Progenitor cell of endocrine pancreas (in vitro differentiated cells): Measurements from ENCODE around the gene LHX6. TPM values are rescaled to one million over a fixed set of nuclear protein-coding genes. Genes with fewer than 3 reads are reported as not detected.

Source experiments
- DNase-seq: peaks from one replicate; pipeline ENCODE4 v3.0.0; 2021; ENCODE audit warnings: low spot score; ENCODE audit not compliant: unreplicated experiment
- H3K27ac Mint-ChIP-seq: 2 replicates; pipeline ENCODE4 v1.8.0; 2021; ENCODE audit warnings: mild to moderate bottlenecking, moderate library complexity, mixed read lengths
- H3K27me3 Mint-ChIP-seq: 2 replicates; pipeline ENCODE4 v1.8.0; 2021; ENCODE audit warnings: mixed read lengths
- H3K36me3 Mint-ChIP-seq: 2 replicates; pipeline ENCODE4 v1.8.0; 2022; ENCODE audit warnings: mixed read lengths; ENCODE audit not compliant: insufficient read depth
- H3K4me1 Mint-ChIP-seq: 2 replicates; pipeline ENCODE4 v1.8.0; 2021; ENCODE audit warnings: low read depth, mixed read lengths
- H3K4me3 Mint-ChIP-seq: 2 replicates; pipeline ENCODE4 v1.8.0; 2021; ENCODE audit warnings: low read depth, mild to moderate bottlenecking, moderate library complexity, mixed read lengths
- H3K9me3 Mint-ChIP-seq: 2 replicates; pipeline ENCODE4 v1.8.0; 2021; ENCODE audit warnings: low read depth, mixed read lengths
- CTCF ChIP-seq: fragments of 200-600 bp; sonication (generic); IDR thresholded peaks from one replicate; pipeline ENCODE4 v1.5.0; 2021; ENCODE audit warnings: antibody characterized with exemption, mild to moderate bottlenecking; ENCODE audit not compliant: unreplicated experiment
- total RNA-seq: library from RNA; stranded (reverse); gene quantifications from 2 replicates; pipeline ENCODE4 v1.2.1, GENCODE V29; 2021

LHX6 gene
- total RNA-seq, 1 donor from 2014 or later, result 1.6 TPM

- no peak for TF ChIP-seq CTCF
- Mint-ChIP-seq H3K27ac (no peak overlapping the region), H3K9me3 (no peaks in the 10 kb centered on the region), H3K27me3 (no peaks in the 10 kb centered on the region), H3K4me1 (no peaks in the 10 kb centered on the region), H3K36me3 (peaks cover 17% of the 10 kb centered on the region), H3K4me3 (no peak overlapping the region)
- DNase-seq, result no peak
Measured at GRCh38 chr9:122252796-122253195, 24.0 kb upstream of the LHX6 start.

- Mint-ChIP-seq H3K4me3 (no peak overlapping the region), H3K9me3 (no peaks in the 10 kb centered on the region), H3K4me1 (no peaks in the 10 kb centered on the region), H3K27ac (no peak overlapping the region), H3K27me3 (no peaks in the 10 kb centered on the region), H3K36me3 (peaks cover 20% of the 10 kb centered on the region)
- no peak for TF ChIP-seq CTCF
- DNase-seq, result no peak
Measured at GRCh38 chr9:122251351-122251750, 22.6 kb upstream of the LHX6 start.

GRCh38 chr9:122248448-122248865 lies 19.7 kb upstream of the LHX6 start:
- Mint-ChIP-seq H3K4me1 (no peaks in the 10 kb centered on the region), H3K36me3 (peaks cover 22% of the 10 kb centered on the region), H3K9me3 (no peaks in the 10 kb centered on the region)

GRCh38 chr9:122246666-122247065 lies 17.9 kb upstream of the LHX6 start:
- H3K4me1 Mint-ChIP-seq, result no peaks in the 10 kb centered on the region

More at GRCh38 chr9:122248448-122248865, 19.7 kb upstream of the LHX6 start:
- Mint-ChIP-seq H3K27ac (no peak overlapping the region), H3K27me3 (no peaks in the 10 kb centered on the region), H3K4me3 (no peak overlapping the region)
- no peak for TF ChIP-seq CTCF
- DNase-seq, result no peak

GRCh38 chr9:122244349-122244748 lies 15.6 kb upstream of the LHX6 start:
- Mint-ChIP-seq H3K9me3 (no peaks in the 10 kb centered on the region), H3K27me3 (no peaks in the 10 kb centered on the region), H3K4me3 (no peak overlapping the region), H3K36me3 (peaks cover 8% of the 10 kb centered on the region), H3K27ac (no peak overlapping the region), H3K4me1 (no peaks in the 10 kb centered on the region)
- DNase-seq, result no peak
- TF ChIP-seq CTCF, result no peak

More at GRCh38 chr9:122246666-122247065, 17.9 kb upstream of the LHX6 start:
- Mint-ChIP-seq H3K27ac (no peak overlapping the region), H3K27me3 (no peaks in the 10 kb centered on the region), H3K4me3 (no peak overlapping the region), H3K9me3 (no peaks in the 10 kb centered on the region), H3K36me3 (peaks cover 17% of the 10 kb centered on the region)
- TF ChIP-seq CTCF, result no peak
- DNase-seq, result no peak
